ENCODE measurements around the gene ACTA2. TPM values are rescaled to one million over a fixed set of nuclear protein-coding genes. Genes with fewer than 3 reads are reported as not detected.

Gene ACTA2
- total RNA-seq, 1 donor from 2014 or later, result 2,259 TPM

- DNase-seq (ENCODE audit: low spot score), result no peak
Measured at GRCh38 chr10:88920198-88920597, 32.4 kb downstream of the ACTA2 start.

- DNase-seq (ENCODE audit: low spot score), result no peak
Measured at GRCh38 chr10:88919041-88919440, 33.5 kb downstream of the ACTA2 start.

- DNase-seq (ENCODE audit: low spot score), result no peak
Measured at GRCh38 chr10:88918191-88918905, 34.2 kb downstream of the ACTA2 start.

GRCh38 chr10:88916986-88917385 lies 35.6 kb downstream of the ACTA2 start:
- DNase-seq (ENCODE audit: low spot score), result no peak

GRCh38 chr10:88916231-88916630 lies 36.3 kb downstream of the ACTA2 start:
- DNase-seq (ENCODE audit: low spot score), result no peak

GRCh38 chr10:88915781-88916180 lies 36.8 kb downstream of the ACTA2 start:
- DNase-seq (ENCODE audit: low spot score), result no peak

GRCh38 chr10:88913788-88914187 lies 38.8 kb downstream of the ACTA2 start:
- DNase-seq (ENCODE audit: low spot score), result no peak

GRCh38 chr10:88913127-88913526 lies 39.4 kb downstream of the ACTA2 start:
- no peak for DNase-seq (ENCODE audit: low spot score)

- no peak for DNase-seq (ENCODE audit: low spot score)
Measured at GRCh38 chr10:88911851-88912250, 40.7 kb downstream of the ACTA2 start.

GRCh38 chr10:88911116-88911515 lies 41.5 kb downstream of the ACTA2 start:
- no peak for DNase-seq (ENCODE audit: low spot score)

GRCh38 chr10:88908194-88908593 lies 44.4 kb downstream of the ACTA2 start:
- no peak for DNase-seq (ENCODE audit: low spot score)

- DNase-seq (ENCODE audit: low spot score), result no peak
Measured at GRCh38 chr10:88906921-88907320, 45.7 kb downstream of the ACTA2 start.

GRCh38 chr10:88903715-88904114 lies 48.9 kb downstream of the ACTA2 start:
- no peak for DNase-seq (ENCODE audit: low spot score)

- no peak for DNase-seq (ENCODE audit: low spot score)
Measured at GRCh38 chr10:88901984-88902789, 50.4 kb downstream of the ACTA2 start.

- no peak for DNase-seq (ENCODE audit: low spot score)
Measured at GRCh38 chr10:88901206-88901983, 51.2 kb downstream of the ACTA2 start.

GRCh38 chr10:88899886-88900285 lies 52.7 kb downstream of the ACTA2 start:
- no peak for DNase-seq (ENCODE audit: low spot score)

GRCh38 chr10:88898727-88899126 lies 53.8 kb downstream of the ACTA2 start:
- DNase-seq (ENCODE audit: low spot score), result no peak

- no peak for DNase-seq (ENCODE audit: low spot score)
Measured at GRCh38 chr10:88896994-88897853, 55.3 kb downstream of the ACTA2 start.

- DNase-seq (ENCODE audit: low spot score), result no peak
Measured at GRCh38 chr10:88896372-88896993, 56.1 kb downstream of the ACTA2 start.

GRCh38 chr10:88895250-88895649 lies 57.3 kb downstream of the ACTA2 start:
- DNase-seq (ENCODE audit: low spot score), result no peak

- no peak for DNase-seq (ENCODE audit: low spot score)
Measured at GRCh38 chr10:88893611-88894010, 59.0 kb downstream of the ACTA2 start.
